Karpas-422 (cell line): ENCODE measurements around the gene PITPNM2. TPM values are rescaled to one million over a fixed set of nuclear protein-coding genes. Genes with fewer than 3 reads are reported as not detected.
"Not testable (repeated sequence)": the region's sequence is repeated elsewhere in the genome, so short reads cannot be mapped to it uniquely, and the experiment has no call there.

Experiments used
- DNase-seq: peaks from one replicate; pipeline ENCODE4 v3.0.0-alpha.2; 2015
- H2AFZ ChIP-seq: fragments of 200-600 bp; sonication (generic); 2 replicates; pipeline ENCODE4 v1.6.1; 2014; ENCODE audit warnings: antibody characterized with exemption, low read length, mixed read lengths
- H3K27ac ChIP-seq: fragments of 200-600 bp; sonication (generic); 2 replicates; pipeline ENCODE4 v1.5.1; 2014; ENCODE audit warnings: mild to moderate bottlenecking, low read length, moderate library complexity
- H3K27me3 ChIP-seq: fragments of 200-600 bp; sonication (generic); 2 replicates; pipeline ENCODE4 v1.6.1; 2014; ENCODE audit warnings: low read length, mixed read lengths
- H3K36me3 ChIP-seq: fragments of 200-600 bp; sonication (generic); 2 replicates; pipeline ENCODE4 v1.6.1; 2014; ENCODE audit warnings: low read length, mixed read lengths; ENCODE audit not compliant: insufficient read depth
- H3K4me1 ChIP-seq: fragments of 200-600 bp; sonication (generic); 2 replicates; pipeline ENCODE4 v1.6.1; 2014; ENCODE audit warnings: mild to moderate bottlenecking, low read length, mixed read lengths
- H3K4me2 ChIP-seq: fragments of 200-600 bp; sonication (generic); 2 replicates; pipeline ENCODE4 v1.6.1; 2014; ENCODE audit warnings: low read length, low read depth, mild to moderate bottlenecking; ENCODE audit not compliant: poor library complexity, severe bottlenecking
- H3K4me3 ChIP-seq: fragments of 200-600 bp; sonication (generic); 2 replicates; pipeline ENCODE4 v1.5.1; 2014; ENCODE audit warnings: mild to moderate bottlenecking, antibody characterized with exemption, low read length, mixed read lengths
- H3K79me2 ChIP-seq: fragments of 200-600 bp; sonication (generic); 2 replicates; pipeline ENCODE4 v1.6.1; 2014; ENCODE audit warnings: mild to moderate bottlenecking, low read length, mixed read lengths
- H3K9ac ChIP-seq: fragments of 200-600 bp; sonication (generic); 2 replicates; pipeline ENCODE4 v1.6.0; 2014; ENCODE audit warnings: low read length
- H3K9me2 ChIP-seq: fragments of 200-600 bp; sonication (generic), shearing (Covaris generic); replicated peaks from 2 replicates; pipeline ENCODE4 v1.6.0; 2014; ENCODE audit warnings: mild to moderate bottlenecking, low read length, moderate library complexity; ENCODE audit not compliant: insufficient read depth
- H3K9me3 ChIP-seq: fragments of 300-700, 200-600 bp; sonication (generic); 2 replicates; pipeline ENCODE4 v1.6.1; 2014; ENCODE audit warnings: low read length, mixed read lengths
- H4K20me1 ChIP-seq: fragments of 200-600 bp; sonication (generic); 2 replicates; pipeline ENCODE4 v1.6.1; 2014; ENCODE audit warnings: mild to moderate bottlenecking, antibody characterized with exemption, low read length, low read depth; ENCODE audit not compliant: insufficient read depth
- total RNA-seq: library from RNA; depleted of rRNA; stranded (reverse); fragments of >200 nt; shearing (Covaris generic); gene quantifications from 2 replicates; pipeline ENCODE4 v1.2.3, GENCODE V29; 2014; ENCODE audit warnings: low replicate concordance

The PITPNM2 gene
- total RNA-seq, 1 experiment from 2014 or later: 0.19 TPM

GRCh38 chr12:123108682-123109066 lies 42.2 kb downstream of the PITPNM2 start:
- no peaks in the 10 kb centered on the region for H3K79me2 ChIP-seq
- no peak overlapping the region for H3K27ac ChIP-seq
- no peaks in the 10 kb centered on the region for H3K27me3 ChIP-seq
- H3K4me2 ChIP-seq: no peak overlapping the region
- H3K4me1 ChIP-seq: no peaks in the 10 kb centered on the region
- no peak overlapping the region for H3K4me3 ChIP-seq
- no peaks in the 10 kb centered on the region for H3K36me3 ChIP-seq
- H2AFZ ChIP-seq: no peak overlapping the region
- no peaks in the 10 kb centered on the region for H3K9me3 ChIP-seq
- no peaks in the 10 kb centered on the region for H3K9me2 ChIP-seq
- no peak for DNase-seq
- no peaks in the 10 kb centered on the region for H4K20me1 ChIP-seq
- H3K9ac ChIP-seq: no peak overlapping the region

GRCh38 chr12:123107926-123108681 lies 42.8 kb downstream of the PITPNM2 start:
- no peak overlapping the region for H3K27ac ChIP-seq
- H3K27me3 ChIP-seq: no peaks in the 10 kb centered on the region
- H3K36me3 ChIP-seq: no peaks in the 10 kb centered on the region
- no peaks in the 10 kb centered on the region for H3K9me3 ChIP-seq
- no peak for DNase-seq
- H3K4me1 ChIP-seq: no peaks in the 10 kb centered on the region
- H4K20me1 ChIP-seq: no peaks in the 10 kb centered on the region
- no peak overlapping the region for H3K9ac ChIP-seq
- H2AFZ ChIP-seq: no peak overlapping the region
- no peak overlapping the region for H3K4me3 ChIP-seq
- no peaks in the 10 kb centered on the region for H3K9me2 ChIP-seq
- H3K4me2 ChIP-seq: no peak overlapping the region
- H3K79me2 ChIP-seq: no peaks in the 10 kb centered on the region

- Histone ChIP-seq H4K20me1 (no peaks in the 10 kb centered on the region), H2AFZ (no peak overlapping the region), H3K4me1 (no peaks in the 10 kb centered on the region), H3K79me2 (no peaks in the 10 kb centered on the region), H3K27ac (no peak overlapping the region), H3K9me3 (no peaks in the 10 kb centered on the region), H3K9ac (no peak overlapping the region), H3K36me3 (no peaks in the 10 kb centered on the region), H3K9me2 (no peaks in the 10 kb centered on the region), H3K4me2 (no peak overlapping the region), H3K27me3 (no peaks in the 10 kb centered on the region), H3K4me3 (no peak overlapping the region)
- no peak for DNase-seq
Observed at GRCh38 chr12:123106640-123107359, 44.1 kb downstream of the PITPNM2 start.

- H3K79me2 ChIP-seq: no peaks in the 10 kb centered on the region
- H4K20me1 ChIP-seq: no peaks in the 10 kb centered on the region
- H3K9ac ChIP-seq: no peak overlapping the region
Observed at GRCh38 chr12:123105211-123105826, 45.6 kb downstream of the PITPNM2 start.

GRCh38 chr12:123104809-123105208 lies 46.1 kb downstream of the PITPNM2 start:
- Histone ChIP-seq H3K9me2 (no peaks in the 10 kb centered on the region), H3K9me3 (no peaks in the 10 kb centered on the region), H4K20me1 (no peaks in the 10 kb centered on the region), H3K36me3 (no peaks in the 10 kb centered on the region), H3K79me2 (no peaks in the 10 kb centered on the region), H3K9ac (no peak overlapping the region), H3K4me2 (no peak overlapping the region), H3K27ac (no peak overlapping the region), H2AFZ (no peak overlapping the region), H3K27me3 (peaks cover 2% of the 10 kb centered on the region; the same call in 1 of the 2 replicates), H3K4me3 (no peak overlapping the region), H3K4me1 (peaks cover 4% of the 10 kb centered on the region; the same call in 1 of the 2 replicates)
- no peak for DNase-seq

More at GRCh38 chr12:123105211-123105826, 45.6 kb downstream of the PITPNM2 start:
- no peak overlapping the region for H3K4me3 ChIP-seq
- no peak overlapping the region for H2AFZ ChIP-seq
- no peak overlapping the region for H3K27ac ChIP-seq
- DNase-seq: no peak
- H3K27me3 ChIP-seq: no peaks in the 10 kb centered on the region
- H3K9me3 ChIP-seq: no peaks in the 10 kb centered on the region
- H3K4me2 ChIP-seq: no peak overlapping the region
- H3K4me1 ChIP-seq: peaks cover 4% of the 10 kb centered on the region; the same call in 1 of the 2 replicates
- no peaks in the 10 kb centered on the region for H3K36me3 ChIP-seq
- no peaks in the 10 kb centered on the region for H3K9me2 ChIP-seq

GRCh38 chr12:123104094-123104493 lies 46.8 kb downstream of the PITPNM2 start:
- DNase-seq, H3K79me2 ChIP-seq, H2AFZ ChIP-seq, H3K4me2 ChIP-seq, H3K9ac ChIP-seq, H3K4me3 ChIP-seq, H3K9me3 ChIP-seq, H3K27me3 ChIP-seq, H3K9me2 ChIP-seq, H3K36me3 ChIP-seq, H4K20me1 ChIP-seq, H3K27ac ChIP-seq, H3K4me1 ChIP-seq: not testable (repeated sequence)

- H3K4me3 ChIP-seq: no peak overlapping the region
- no peak overlapping the region for H3K9ac ChIP-seq
- no peak for DNase-seq
- peaks cover 4% of the 10 kb centered on the region; the same call in 1 of the 2 replicates for H3K4me1 ChIP-seq
- H3K27ac ChIP-seq: no peak overlapping the region
- H2AFZ ChIP-seq: 0 out of 2 replicates have a peak overlapping the region, but pooled peaks have one; percentile 21
- H3K9me2 ChIP-seq: no peaks in the 10 kb centered on the region
- no peaks in the 10 kb centered on the region for H4K20me1 ChIP-seq
- peaks cover 4% of the 10 kb centered on the region; the same call in 1 of the 2 replicates for H3K27me3 ChIP-seq
- H3K79me2 ChIP-seq: no peaks in the 10 kb centered on the region
- H3K4me2 ChIP-seq: no peak overlapping the region
- H3K36me3 ChIP-seq: no peaks in the 10 kb centered on the region
- no peaks in the 10 kb centered on the region for H3K9me3 ChIP-seq
Observed at GRCh38 chr12:123102781-123103503, 47.9 kb downstream of the PITPNM2 start.
